RWPE2 (cell line): Measurements from ENCODE around the gene FAM184B.
A peak's percentile ranks its signal among the peaks of the same experiment; 100 is the strongest.

Experiments
- ATAC-seq: fragments of 200-7000 bp; cut with Tn5 transposase; 3 replicates; pipeline ENCODE4 v1.9.1; 2021; ENCODE audit warnings: low read depth
- DNase-seq: peaks from one replicate; pipeline ENCODE4 v3.0.0-alpha.2; 2020; ENCODE audit warnings: low spot score
- H3K27ac ChIP-seq: fragments of 450-650 bp; 2 replicates; pipeline ENCODE4 v1.5.1; 2017; ENCODE audit warnings: mild to moderate bottlenecking; ENCODE audit not compliant: poor library complexity, severe bottlenecking
- H3K27me3 ChIP-seq: fragments of 250-450 bp; sonication (Bioruptor Pico); 2 replicates; pipeline ENCODE4 v1.5.1; 2021; ENCODE audit warnings: mild to moderate bottlenecking, moderate library complexity; ENCODE audit not compliant: insufficient read depth, poor library complexity, severe bottlenecking
- H3K36me3 ChIP-seq: fragments of 250-450 bp; sonication (Bioruptor Pico); 2 replicates; pipeline ENCODE4 v1.5.1; 2020; ENCODE audit warnings: low read depth, mild to moderate bottlenecking, moderate library complexity
- H3K4me1 ChIP-seq: fragments of 250-450 bp; sonication (Bioruptor Pico); 2 replicates; pipeline ENCODE4 v1.5.1; 2021; ENCODE audit warnings: mild to moderate bottlenecking, moderate library complexity; ENCODE audit not compliant: insufficient read depth, poor library complexity, severe bottlenecking
- H3K4me3 ChIP-seq: fragments of 250-450 bp; sonication (Bioruptor Pico); 2 replicates; pipeline ENCODE4 v1.5.1; 2021; ENCODE audit warnings: mild to moderate bottlenecking, moderate library complexity; ENCODE audit not compliant: severe bottlenecking
- H3K9me3 ChIP-seq: fragments of 250-450 bp; sonication (Bioruptor Pico); 2 replicates; pipeline ENCODE4 v1.5.1; 2021; ENCODE audit warnings: mild to moderate bottlenecking, moderate library complexity; ENCODE audit not compliant: severe bottlenecking
- TF ChIP-seq, protein P1 (sequence below): fragments of 450-650 bp; IDR thresholded peaks from one replicate; pipeline ENCODE4 v1.5.1; 2017; ENCODE audit warnings: mild to moderate bottlenecking, moderate library complexity; ENCODE audit not compliant: poor library complexity, severe bottlenecking

FAM184B gene

DNA sequence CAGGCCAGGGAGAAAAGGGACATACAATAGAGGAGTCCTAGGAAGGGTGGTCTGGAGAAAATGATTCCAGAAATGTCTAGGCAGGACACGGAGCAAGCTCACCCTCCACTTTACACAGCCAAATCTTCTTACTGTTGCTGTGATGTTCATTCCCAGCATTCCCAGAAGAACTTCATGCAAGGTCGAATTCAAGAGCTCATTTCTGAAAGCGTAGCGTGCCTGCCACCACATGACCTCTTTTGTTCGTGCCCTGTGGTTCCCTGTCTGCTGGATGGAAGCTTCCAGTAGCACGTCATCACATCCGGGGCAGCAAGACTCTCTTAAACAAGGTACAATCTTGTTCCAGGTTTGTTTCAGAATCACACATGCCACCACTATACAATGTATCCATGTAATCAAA is 57.8 kb downstream of the FAM184B start:
- Histone ChIP-seq H3K9me3 (no peaks in the 10 kb centered on the region), H3K27ac (no peak overlapping the region), H3K36me3 (no peaks in the 10 kb centered on the region), H3K27me3 (no peaks in the 10 kb centered on the region), H3K4me3 (no peak overlapping the region), H3K4me1 (no peaks in the 10 kb centered on the region)
- no peak for DNase-seq
- TF ChIP-seq, protein P1, sequence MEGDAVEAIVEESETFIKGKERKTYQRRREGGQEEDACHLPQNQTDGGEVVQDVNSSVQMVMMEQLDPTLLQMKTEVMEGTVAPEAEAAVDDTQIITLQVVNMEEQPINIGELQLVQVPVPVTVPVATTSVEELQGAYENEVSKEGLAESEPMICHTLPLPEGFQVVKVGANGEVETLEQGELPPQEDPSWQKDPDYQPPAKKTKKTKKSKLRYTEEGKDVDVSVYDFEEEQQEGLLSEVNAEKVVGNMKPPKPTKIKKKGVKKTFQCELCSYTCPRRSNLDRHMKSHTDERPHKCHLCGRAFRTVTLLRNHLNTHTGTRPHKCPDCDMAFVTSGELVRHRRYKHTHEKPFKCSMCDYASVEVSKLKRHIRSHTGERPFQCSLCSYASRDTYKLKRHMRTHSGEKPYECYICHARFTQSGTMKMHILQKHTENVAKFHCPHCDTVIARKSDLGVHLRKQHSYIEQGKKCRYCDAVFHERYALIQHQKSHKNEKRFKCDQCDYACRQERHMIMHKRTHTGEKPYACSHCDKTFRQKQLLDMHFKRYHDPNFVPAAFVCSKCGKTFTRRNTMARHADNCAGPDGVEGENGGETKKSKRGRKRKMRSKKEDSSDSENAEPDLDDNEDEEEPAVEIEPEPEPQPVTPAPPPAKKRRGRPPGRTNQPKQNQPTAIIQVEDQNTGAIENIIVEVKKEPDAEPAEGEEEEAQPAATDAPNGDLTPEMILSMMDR = no peak
- no peak for ATAC-seq

DNA sequence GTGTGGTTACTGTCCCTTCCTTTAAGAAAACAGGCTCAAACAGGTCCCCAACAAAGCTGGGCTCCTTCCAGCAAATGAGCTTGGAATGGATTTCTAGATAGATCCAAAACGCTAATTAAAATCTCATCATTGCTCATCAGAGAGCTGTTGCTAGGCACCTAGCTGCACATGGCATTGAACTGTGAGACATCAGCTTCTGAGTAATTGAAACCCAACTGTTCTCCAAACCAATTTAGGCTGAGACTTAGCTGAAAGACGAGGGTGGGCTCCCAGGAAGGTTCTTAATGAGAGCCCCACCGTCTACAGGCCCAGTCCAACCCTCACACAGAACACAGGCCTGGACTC is 59.1 kb downstream of the FAM184B start:
- no peaks in the 10 kb centered on the region for H3K4me1 ChIP-seq
- TF ChIP-seq, protein P1 = no peak
- no peak overlapping the region for H3K4me3 ChIP-seq
- H3K27me3 ChIP-seq = no peaks in the 10 kb centered on the region
- H3K36me3 ChIP-seq = no peaks in the 10 kb centered on the region
- ATAC-seq (no peak), DNase-seq (no peak)
- no peaks in the 10 kb centered on the region for H3K9me3 ChIP-seq
- no peak overlapping the region for H3K27ac ChIP-seq

DNA sequence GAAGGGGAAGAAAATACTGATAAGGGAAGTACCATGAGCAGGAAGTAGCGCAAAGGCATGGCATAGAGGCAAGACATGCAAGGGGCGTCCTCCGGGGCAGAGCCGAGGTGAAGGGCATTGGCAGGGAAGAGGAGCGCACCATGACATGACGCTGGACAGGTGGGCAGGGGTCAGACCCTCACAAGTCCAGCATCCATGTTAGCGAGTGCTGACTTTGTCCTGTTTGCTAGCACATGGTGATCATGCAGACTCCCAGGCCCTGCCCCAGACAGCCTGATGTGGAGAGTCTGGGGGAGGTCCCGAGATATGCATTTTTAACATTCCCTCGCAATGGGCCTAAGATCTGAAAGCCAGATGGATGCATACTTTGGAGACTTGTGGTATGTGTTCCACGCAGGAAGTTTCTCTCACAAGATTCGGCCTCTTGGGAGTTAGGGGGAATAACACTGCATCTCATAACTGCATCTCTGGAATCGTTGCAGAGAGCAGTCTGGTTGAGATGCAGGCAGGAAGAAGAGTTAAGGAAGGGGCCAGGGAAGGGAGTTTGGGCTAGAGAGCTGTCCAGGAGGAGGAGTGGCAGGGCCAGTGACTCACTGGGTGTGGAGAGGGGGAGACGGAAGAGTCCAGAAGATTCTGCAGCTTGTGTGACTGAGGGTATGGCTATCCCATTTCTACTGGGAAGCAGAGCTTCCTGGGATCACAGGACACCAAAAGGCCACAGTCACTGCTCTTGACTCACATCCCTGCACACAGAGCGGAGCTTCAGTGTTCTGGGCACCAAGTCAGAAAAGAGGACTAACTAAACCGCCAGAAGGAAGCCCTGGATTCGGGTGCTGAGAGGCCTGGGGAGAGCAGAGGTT is 59.7 kb downstream of the FAM184B start:
- Histone ChIP-seq H3K36me3 (no peaks in the 10 kb centered on the region), H3K4me3 (no peak overlapping the region), H3K4me1 (no peaks in the 10 kb centered on the region), H3K27ac (no peak overlapping the region), H3K9me3 (no peaks in the 10 kb centered on the region), H3K27me3 (no peaks in the 10 kb centered on the region)
- ATAC-seq (peak; percentile 69; the same call in 2 of the 3 replicates), DNase-seq (no peak)
- TF ChIP-seq, protein P1 = no peak

DNA sequence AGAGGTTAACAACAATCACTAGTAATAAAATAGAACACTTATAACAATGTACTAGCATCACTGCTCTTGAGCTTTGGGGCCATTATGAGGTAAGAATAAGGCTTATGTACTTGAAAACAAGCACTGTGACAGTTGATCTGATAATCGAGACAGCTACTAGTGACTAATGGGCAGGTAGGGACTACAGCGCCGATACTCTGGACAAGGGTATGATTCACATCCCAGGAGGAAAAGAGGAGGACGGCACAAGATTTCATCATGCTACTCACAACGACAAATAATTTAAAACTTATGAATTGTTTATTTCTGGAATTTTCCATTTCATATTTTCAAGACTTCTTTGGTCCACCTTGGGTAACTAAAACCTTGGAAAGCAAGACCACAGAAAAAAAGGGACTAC is 62.3 kb downstream of the FAM184B start:
- DNase-seq (no peak), ATAC-seq (peak; percentile 86)
- Histone ChIP-seq H3K36me3 (no peaks in the 10 kb centered on the region), H3K27ac (no peak overlapping the region), H3K9me3 (no peaks in the 10 kb centered on the region), H3K27me3 (no peaks in the 10 kb centered on the region), H3K4me3 (no peak overlapping the region), H3K4me1 (no peaks in the 10 kb centered on the region)
- TF ChIP-seq, protein P1 = no peak

DNA sequence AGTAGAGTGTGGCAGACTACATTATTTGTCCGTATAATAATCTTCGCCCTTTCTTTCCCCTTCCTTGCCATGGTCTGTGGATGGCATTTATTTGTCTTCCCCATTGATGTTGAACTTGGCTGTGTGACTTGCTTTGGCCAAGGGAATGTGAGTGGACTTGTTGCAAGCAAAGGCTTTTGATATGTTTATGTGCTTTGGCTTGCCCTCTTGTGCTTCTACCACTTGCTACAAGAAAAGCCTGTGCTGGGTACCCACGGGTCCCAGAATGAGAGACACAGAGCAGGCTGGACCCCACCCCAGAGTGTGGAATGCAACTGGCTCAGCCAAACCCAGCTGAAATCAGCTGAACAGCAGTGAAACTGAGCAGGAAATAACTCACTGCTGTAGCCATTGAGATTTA is 63.0 kb downstream of the FAM184B start:
- Histone ChIP-seq H3K27ac (no peak overlapping the region), H3K36me3 (no peaks in the 10 kb centered on the region), H3K4me1 (no peaks in the 10 kb centered on the region), H3K9me3 (no peaks in the 10 kb centered on the region), H3K4me3 (no peak overlapping the region), H3K27me3 (no peaks in the 10 kb centered on the region)
- TF ChIP-seq, protein P1 = no peak
- DNase-seq = no peak
- no peak for ATAC-seq
